CD4-positive, alpha-beta memory T cell (primary cell): Measurements from ENCODE around the gene NFKBIB. TPM values are rescaled to one million over a fixed set of nuclear protein-coding genes. Genes with fewer than 3 reads are reported as not detected.

Experiments
- CTCF ChIA-PET: fragments of 350-600 bp; sonication (Branson Sonifier 250); formaldehyde crosslinking; loops from one replicate; lab custom pipeline; 2021; ENCODE audit warnings: inconsistent platforms; ENCODE audit not compliant: partially characterized antibody; lab: Charles Lee
- POLR2A ChIA-PET: fragments of 350-600 bp; sonication (Branson Sonifier 250); formaldehyde crosslinking; loops from one replicate; lab custom pipeline; 2021; ENCODE audit not compliant: partially characterized antibody; lab: Charles Lee
- DNase-seq, 5 donors: peaks; one replicate each; pipeline versions ENCODE4 v3.0.0 to v3.0.0-alpha.2; 2020 to 2022; ENCODE audit warnings: mixed read lengths in 1 of 5
- H3K27ac ChIP-seq: one replicate; pipeline ENCODE4 v1.7.0; 2013; ENCODE audit warnings: low read depth, low read length
- H3K27me3 ChIP-seq: 2 replicates; pipeline ENCODE4 v1.7.0; 2013; ENCODE audit warnings: mild to moderate bottlenecking, low read length, moderate library complexity; ENCODE audit not compliant: insufficient read depth
- H3K36me3 ChIP-seq: 2 replicates; pipeline ENCODE4 v1.7.0; 2013; ENCODE audit warnings: mild to moderate bottlenecking, low read length, moderate library complexity; ENCODE audit not compliant: insufficient read depth
- H3K4me1 ChIP-seq: 2 replicates; pipeline ENCODE4 v1.7.0; 2013; ENCODE audit warnings: mild to moderate bottlenecking, low read length, moderate library complexity; ENCODE audit not compliant: insufficient read depth
- H3K4me3 ChIP-seq, 2 donors: one replicate each; pipeline ENCODE4 v1.7.0; 2013; ENCODE audit warnings: low read length in 2 of 2, mild to moderate bottlenecking in 1 of 2
- H3K9me3 ChIP-seq, 2 donors: one replicate each; pipeline ENCODE4 v1.7.0; 2013; ENCODE audit warnings: low read length in 2 of 2, control low read depth in 1 of 2; ENCODE audit not compliant: control insufficient read depth in 1 of 2
- H3K27ac Mint-ChIP-seq, 7 donors: one replicate each; pipeline ENCODE4 v1.8.0; 2020 to 2021; ENCODE audit warnings: mixed read lengths in 7 of 7, mild to moderate bottlenecking in 6 of 7, inconsistent platforms in 3 of 7, moderate library complexity in 3 of 7
- H3K27me3 Mint-ChIP-seq, 2 donors: one replicate each; pipeline ENCODE4 v1.8.0; 2020 to 2021; ENCODE audit warnings: mixed read lengths in 2 of 2
- H3K36me3 Mint-ChIP-seq, 2 donors: one replicate each; pipeline ENCODE4 v1.8.0; 2020 to 2021; ENCODE audit warnings: mixed read lengths in 2 of 2, inconsistent platforms in 1 of 2, mild to moderate bottlenecking in 1 of 2
- H3K4me1 Mint-ChIP-seq, 4 donors: one replicate each; pipeline ENCODE4 v1.8.0; 2020 to 2021; ENCODE audit warnings: mixed read lengths in 4 of 4, mild to moderate bottlenecking in 1 of 4
- H3K4me3 Mint-ChIP-seq, 8 donors: one replicate each; pipeline ENCODE4 v1.8.0; 2020 to 2021; ENCODE audit warnings: mixed read lengths in 8 of 8, mild to moderate bottlenecking in 7 of 8, moderate library complexity in 6 of 8, inconsistent platforms in 3 of 8
- H3K9me3 Mint-ChIP-seq, 8 donors: one replicate each; pipeline ENCODE4 v1.8.0; 2020 to 2021; ENCODE audit warnings: mixed read lengths in 8 of 8, mild to moderate bottlenecking in 5 of 8, inconsistent platforms in 3 of 8, moderate library complexity in 1 of 8
- intact Hi-C: fragments of 100-400 bp; cut with micrococcal nuclease; formaldehyde crosslinking; loops from one replicate; pipeline ENCODE4 v1.15.1; 2023
- polyA plus RNA-seq, 2 donors: library from polyadenylated mRNA; unstranded; fragments of 300-500 nt; fragmentation: Illumina TruSeq; gene quantifications; one replicate each; pipeline ENCODE4 v1.2.3, GENCODE V29; 2021
- total RNA-seq, 2 experiments: library from RNA; stranded (reverse); gene quantifications; one replicate each; pipeline ENCODE4 v1.2.3, GENCODE V29; 2021

The NFKBIB gene
- total and polyA plus RNA-seq, 4 experiments from 2014 or later: 7.2 to 26.0 (median 19.5) TPM

GRCh38 chr19:38921420-38922274, 21.9 kb downstream of the NFKBIB start:
- Mint-ChIP-seq H3K4me1 (peaks cover 0 to 6% (median 0%) of the 10 kb centered on the region in 4 donors), H3K4me3 (no peak overlapping the region), H3K9me3 (no peaks in the 10 kb centered on the region), H3K27me3 (no peaks in the 10 kb centered on the region), H3K27ac (no peak overlapping the region), H3K36me3 (peaks cover 12 to 23% of the 10 kb centered on the region in 2 donors)
- Histone ChIP-seq H3K4me1 (no peaks in the 10 kb centered on the region), H3K36me3 (peaks cover 9% of the 10 kb centered on the region), H3K27ac (no peak overlapping the region), H3K4me3 (no peak overlapping the region), H3K9me3 (no peaks in the 10 kb centered on the region), H3K27me3 (no peaks in the 10 kb centered on the region)
- intact Hi-C loops: no loop called here
- ChIA-PET CTCF (no interaction called here), POLR2A (no interaction called here)
- DNase-seq: no peak

GRCh38 chr19:38922482-38922881, 22.7 kb downstream of the NFKBIB start:
- Histone ChIP-seq H3K4me1 (no peaks in the 10 kb centered on the region), H3K27me3 (no peaks in the 10 kb centered on the region), H3K36me3 (peaks cover 9% of the 10 kb centered on the region), H3K4me3 (no peak overlapping the region), H3K27ac (no peak overlapping the region), H3K9me3 (no peaks in the 10 kb centered on the region)
- peaks cover 0 to 6% (median 0%) of the 10 kb centered on the region in 4 donors for H3K4me1 Mint-ChIP-seq
- intact Hi-C loops: no loop called here
- peaks cover 12 to 23% of the 10 kb centered on the region in 2 donors for H3K36me3 Mint-ChIP-seq
- no peak overlapping the region for H3K4me3 Mint-ChIP-seq
- CTCF ChIA-PET: no interaction called here
- no peak for DNase-seq
- H3K27ac Mint-ChIP-seq: peak overlapping the region in 1 of 7 donors; percentile 47
- no peaks in the 10 kb centered on the region for H3K9me3 Mint-ChIP-seq
- POLR2A ChIA-PET: no interaction called here
- H3K27me3 Mint-ChIP-seq: no peaks in the 10 kb centered on the region

- CTCF ChIA-PET: no interaction called here
- Mint-ChIP-seq H3K4me3 (no peak overlapping the region), H3K4me1 (peaks cover 3 to 20% (median 12%) of the 10 kb centered on the region in 4 donors)
These were observed 24.6 kb downstream of the NFKBIB start for GRCh38 chr19:38924388-38924787.

GRCh38 chr19:38928391-38929001, 28.7 kb downstream of the NFKBIB start:
- no peaks in the 10 kb centered on the region for H3K27me3 ChIP-seq
- ChIA-PET POLR2A (no interaction called here), CTCF (interaction anchor here (1.1 to 4.3 kb wide), 12 partner anchors 27 to 554 kb away, joined by 6 to 47 read pairs (median 12); partner anchors contain the start of genes EIF3K, FAM98C, MAP4K1 and NFKBIB)
- H3K4me3 Mint-ChIP-seq: peak overlapping the region in 4 of 8 donors; percentile 22 to 50 (median 34)
- H3K36me3 ChIP-seq: peaks cover 22% of the 10 kb centered on the region
- H3K9me3 Mint-ChIP-seq: peaks cover 0 to 5% (median 0%) of the 10 kb centered on the region in 8 donors
- peaks cover 13 to 50% (median 35%) of the 10 kb centered on the region in 4 donors for H3K4me1 Mint-ChIP-seq
- peaks cover 40% of the 10 kb centered on the region for H3K4me1 ChIP-seq
- no peak for DNase-seq
- H3K27ac Mint-ChIP-seq: peak overlapping the region in 6 of 7 donors; percentile 22 to 99 (median 78)
- H3K36me3 Mint-ChIP-seq: peaks cover 20 to 26% of the 10 kb centered on the region in 2 donors
- intact Hi-C loops: no loop called here
- H3K27me3 Mint-ChIP-seq: no peaks in the 10 kb centered on the region
- no peak overlapping the region for H3K27ac ChIP-seq
- H3K4me3 ChIP-seq: no peak overlapping the region
- H3K9me3 ChIP-seq: no peaks in the 10 kb centered on the region

More at GRCh38 chr19:38924388-38924787, 24.6 kb downstream of the NFKBIB start:
- Histone ChIP-seq H3K27me3 (no peaks in the 10 kb centered on the region), H3K36me3 (peaks cover 9% of the 10 kb centered on the region), H3K9me3 (no peaks in the 10 kb centered on the region), H3K27ac (no peak overlapping the region), H3K4me3 (no peak overlapping the region), H3K4me1 (peaks cover 14% of the 10 kb centered on the region)
- Mint-ChIP-seq H3K9me3 (no peaks in the 10 kb centered on the region), H3K36me3 (peaks cover 15 to 21% of the 10 kb centered on the region in 2 donors), H3K27me3 (no peaks in the 10 kb centered on the region), H3K27ac (peak overlapping the region in 2 of 7 donors; percentile 29 to 82)
- intact Hi-C loops: no loop called here
- DNase-seq: peak in 1 of 5 donors; percentile 24
- POLR2A ChIA-PET: interaction anchor here (1.0 kb wide), 1 partner anchor 24 kb away, joined by 3 read pairs; no protein-coding TSS in a partner anchor

GRCh38 chr19:38929929-38930775, 30.4 kb downstream of the NFKBIB start, which contains the start of gene SARS2:
Gene SARS2 (minus strand): TSS chr19:38930763. CDS start chr19:38930736, 27 bp downstream.
- peak; percentile 92 to 99 (median 97) for DNase-seq
- peaks cover 40% of the 10 kb centered on the region for H3K4me1 ChIP-seq
- ChIA-PET CTCF (interaction anchor here (0.7 to 4.3 kb wide), 46 partner anchors 10 to 556 kb away, joined by 3 to 47 read pairs (median 6); partner anchors contain the start of genes ACTN4, ECH1, EIF3K and FAM98C), POLR2A (interaction anchor here (0.7 to 3.0 kb wide), 22 partner anchors 30 to 594 kb away, joined by 3 to 28 read pairs (median 8); partner anchors contain the start of genes CAPN12, ECH1, EIF3K and FAM98C)
- Mint-ChIP-seq H3K4me1 (peaks cover 13 to 57% (median 32%) of the 10 kb centered on the region in 4 donors), H3K4me3 (peak within 1 kb of the TSS; percentile 94 to 99 (median 98)), H3K27ac (peak within 1 kb of the TSS; percentile 98 to 100 (median 100)), H3K27me3 (no peaks in the 10 kb centered on the region), H3K36me3 (peaks cover 21 to 24% of the 10 kb centered on the region in 2 donors), H3K9me3 (peaks cover 0 to 6% (median 2%) of the 10 kb centered on the region in 8 donors)
- H3K4me3 ChIP-seq: peak within 1 kb of the TSS; percentile 85 to 87
- peaks cover 19% of the 10 kb centered on the region for H3K36me3 ChIP-seq
- H3K9me3 ChIP-seq: no peaks in the 10 kb centered on the region
- peak within 1 kb of the TSS; percentile 93 for H3K27ac ChIP-seq
- no peaks in the 10 kb centered on the region for H3K27me3 ChIP-seq
- intact Hi-C loops: loop anchor here (1.0 to 5.0 kb wide), 10 partner anchors 31 to 1023 kb away; partner anchors contain the start of genes FAM98C, NFKBIB, SIPA1L3 and SIRT2
